ENCODE measurements around the gene ACTN1.

Gene ACTN1

DNA sequence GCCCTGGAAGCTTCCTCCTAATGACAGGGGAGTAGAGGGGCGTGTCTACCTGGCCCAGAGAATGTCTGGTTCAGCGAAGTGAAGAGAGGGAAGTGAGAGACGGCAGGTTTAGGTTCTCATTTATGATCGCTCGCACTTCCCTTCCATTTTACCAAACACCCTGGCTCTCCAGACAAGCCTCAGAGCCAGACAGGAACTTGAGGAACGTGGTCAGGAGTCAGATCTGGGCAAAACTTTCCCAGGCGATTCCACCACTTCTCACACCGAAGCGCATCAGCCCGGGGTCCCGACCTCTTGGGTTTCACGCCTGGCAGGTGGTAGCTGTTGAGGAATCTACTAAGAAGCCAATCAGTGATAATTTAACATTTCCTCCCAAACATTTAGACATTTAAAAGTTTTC lies 21.3 kb downstream of the ACTN1 start:
- no peaks in the 10 kb centered on the region for H3K9me3 ChIP-seq (ENCODE audit: control insufficient read depth in 1 of 2, low read length in 2 of 2)
- H3K4me3 ChIP-seq (ENCODE audit: low read depth in 1 of 2, low read length in 2 of 2), result peak overlapping the region in 1 of 2 donors; percentile 4
- H3K36me3 ChIP-seq (ENCODE audit: control insufficient read depth in 1 of 2, insufficient read depth in 2 of 2, low read length in 2 of 2), result peaks cover 0 to 5% of the 10 kb centered on the region in 2 donors
- H3K27me3 ChIP-seq (ENCODE audit: low read depth, low read length), result no peaks in the 10 kb centered on the region
- peaks cover 42 to 80% of the 10 kb centered on the region in 2 donors for H3K4me1 ChIP-seq (ENCODE audit: control insufficient read depth in 1 of 2, insufficient read depth in 2 of 2, low read length in 2 of 2)
- peak overlapping the region; percentile 34 for H3K27ac ChIP-seq (ENCODE audit: low read length)

DNA sequence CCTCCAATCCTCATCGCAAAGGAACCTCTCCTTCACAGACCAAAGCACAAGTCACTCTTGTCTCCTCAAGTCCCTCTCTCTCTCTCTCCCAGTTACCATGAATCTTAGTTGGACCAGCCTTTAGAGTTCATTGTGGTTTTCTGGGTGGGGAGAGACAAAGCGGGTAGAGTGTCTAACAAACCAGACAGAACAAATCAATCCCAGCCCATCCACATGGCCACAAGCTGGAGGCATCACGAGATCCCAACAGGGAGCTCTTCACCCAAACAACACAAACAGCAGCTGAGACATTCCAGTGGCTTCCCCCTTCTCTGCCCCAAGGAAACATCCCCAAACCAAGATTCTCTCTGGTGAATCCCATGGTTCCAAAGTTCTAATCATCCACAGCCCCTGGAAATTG lies 22.4 kb downstream of the ACTN1 start:
- H3K27me3 ChIP-seq (ENCODE audit: low read depth, low read length), result no peaks in the 10 kb centered on the region
- H3K27ac ChIP-seq (ENCODE audit: low read length), result peak overlapping the region; percentile 52
- peaks cover 44 to 79% of the 10 kb centered on the region in 2 donors for H3K4me1 ChIP-seq (ENCODE audit: control insufficient read depth in 1 of 2, insufficient read depth in 2 of 2, low read length in 2 of 2)
- H3K4me3 ChIP-seq (ENCODE audit: low read depth in 1 of 2, low read length in 2 of 2), result no peak overlapping the region
- no peaks in the 10 kb centered on the region for H3K9me3 ChIP-seq (ENCODE audit: control insufficient read depth in 1 of 2, low read length in 2 of 2)
- peaks cover 0 to 5% of the 10 kb centered on the region in 2 donors for H3K36me3 ChIP-seq (ENCODE audit: control insufficient read depth in 1 of 2, insufficient read depth in 2 of 2, low read length in 2 of 2)

DNA sequence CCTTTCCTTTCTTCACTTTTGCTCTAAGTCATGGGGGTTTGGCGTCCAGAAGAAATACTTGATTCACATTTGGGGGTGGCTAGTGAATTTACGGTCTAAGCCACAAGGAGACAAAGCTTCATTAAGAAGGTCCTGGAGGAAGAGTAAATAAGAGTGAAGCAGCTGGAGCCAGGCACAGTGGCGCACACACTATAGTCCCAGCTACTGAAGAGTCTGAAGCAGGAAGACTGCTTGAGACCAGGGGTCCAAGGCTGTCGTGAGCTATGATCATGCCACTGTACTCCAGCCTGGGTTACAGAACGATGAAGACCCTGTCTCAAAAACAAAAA lies 23.3 kb downstream of the ACTN1 start:
- Histone ChIP-seq H3K27me3 (ENCODE audit: low read depth, low read length) (no peaks in the 10 kb centered on the region), H3K4me1 (ENCODE audit: control insufficient read depth in 1 of 2, insufficient read depth in 2 of 2, low read length in 2 of 2) (peaks cover 52 to 78% of the 10 kb centered on the region in 2 donors), H3K4me3 (ENCODE audit: low read depth in 1 of 2, low read length in 2 of 2) (peak overlapping the region in 1 of 2 donors; percentile 41), H3K27ac (ENCODE audit: low read length) (peak overlapping the region; percentile 52), H3K9me3 (ENCODE audit: control insufficient read depth in 1 of 2, low read length in 2 of 2) (no peaks in the 10 kb centered on the region), H3K36me3 (ENCODE audit: control insufficient read depth in 1 of 2, insufficient read depth in 2 of 2, low read length in 2 of 2) (peaks cover 0 to 5% of the 10 kb centered on the region in 2 donors)

DNA sequence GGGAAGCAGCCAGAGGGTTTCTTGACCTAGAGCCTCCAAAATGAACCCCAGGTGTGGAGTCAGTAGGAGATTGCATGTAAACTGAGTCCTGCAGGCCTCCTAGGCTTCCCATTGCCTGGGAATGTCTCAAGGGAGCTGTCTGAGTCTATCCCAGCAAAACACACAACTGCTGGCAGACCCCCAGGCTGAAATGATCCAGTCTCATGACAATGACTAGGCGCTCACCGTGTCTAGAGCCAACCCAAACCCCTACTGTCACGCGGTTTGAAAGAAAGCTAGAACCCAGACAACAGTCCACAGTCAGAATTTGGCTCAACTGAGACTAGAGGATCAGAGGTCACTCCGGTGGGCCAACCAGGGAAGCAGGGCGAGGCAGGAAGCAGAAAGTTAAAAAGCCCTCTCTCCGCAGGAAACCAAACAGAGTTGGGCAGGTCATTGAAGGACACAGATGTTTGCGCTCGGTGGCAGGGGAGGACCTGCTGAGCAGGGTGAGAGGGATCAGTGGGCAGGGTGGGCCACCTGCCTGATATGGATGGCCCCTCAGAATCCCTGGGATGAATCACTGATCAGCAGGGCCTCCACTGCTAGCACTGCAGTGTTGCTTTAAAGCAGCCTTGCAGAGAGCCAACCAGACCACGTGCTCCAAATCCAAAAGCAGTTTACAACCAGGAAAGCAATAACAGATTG lies 23.8 kb downstream of the ACTN1 start:
- Histone ChIP-seq H3K36me3 (ENCODE audit: control insufficient read depth in 1 of 2, insufficient read depth in 2 of 2, low read length in 2 of 2) (peaks cover 0 to 5% of the 10 kb centered on the region in 2 donors), H3K9me3 (ENCODE audit: control insufficient read depth in 1 of 2, low read length in 2 of 2) (no peaks in the 10 kb centered on the region), H3K4me3 (ENCODE audit: low read depth in 1 of 2, low read length in 2 of 2) (peak overlapping the region in 1 of 2 donors; percentile 41), H3K4me1 (ENCODE audit: control insufficient read depth in 1 of 2, insufficient read depth in 2 of 2, low read length in 2 of 2) (peaks cover 53 to 81% of the 10 kb centered on the region in 2 donors), H3K27ac (ENCODE audit: low read length) (peak overlapping the region; percentile 52), H3K27me3 (ENCODE audit: low read depth, low read length) (no peaks in the 10 kb centered on the region)

DNA sequence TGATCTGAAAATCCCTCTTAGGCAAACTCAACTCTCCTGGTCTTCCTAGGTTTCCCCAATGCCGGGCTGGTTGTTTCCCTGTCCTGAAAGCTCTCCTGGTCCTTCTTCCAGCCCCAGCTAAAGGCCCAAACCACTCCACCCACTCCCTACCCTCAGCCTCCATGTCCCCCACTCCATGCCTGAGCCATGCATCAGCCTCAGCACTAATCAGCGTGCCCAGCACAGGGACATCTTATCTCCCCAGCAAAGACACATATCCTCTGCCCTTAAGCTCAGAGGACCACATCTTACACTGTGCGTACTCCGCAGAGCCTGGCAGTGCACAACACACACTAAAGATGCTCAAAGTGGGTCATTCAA lies 25.9 kb downstream of the ACTN1 start:
- Histone ChIP-seq H3K36me3 (ENCODE audit: control insufficient read depth in 1 of 2, insufficient read depth in 2 of 2, low read length in 2 of 2) (peaks cover 0 to 11% of the 10 kb centered on the region in 2 donors), H3K27ac (ENCODE audit: low read length) (peak overlapping the region; percentile 72), H3K4me3 (ENCODE audit: low read depth in 1 of 2, low read length in 2 of 2) (peak overlapping the region; percentile 2 to 53), H3K4me1 (ENCODE audit: control insufficient read depth in 1 of 2, insufficient read depth in 2 of 2, low read length in 2 of 2) (peaks cover 41 to 84% of the 10 kb centered on the region in 2 donors), H3K9me3 (ENCODE audit: control insufficient read depth in 1 of 2, low read length in 2 of 2) (no peaks in the 10 kb centered on the region), H3K27me3 (ENCODE audit: low read depth, low read length) (no peaks in the 10 kb centered on the region)

DNA sequence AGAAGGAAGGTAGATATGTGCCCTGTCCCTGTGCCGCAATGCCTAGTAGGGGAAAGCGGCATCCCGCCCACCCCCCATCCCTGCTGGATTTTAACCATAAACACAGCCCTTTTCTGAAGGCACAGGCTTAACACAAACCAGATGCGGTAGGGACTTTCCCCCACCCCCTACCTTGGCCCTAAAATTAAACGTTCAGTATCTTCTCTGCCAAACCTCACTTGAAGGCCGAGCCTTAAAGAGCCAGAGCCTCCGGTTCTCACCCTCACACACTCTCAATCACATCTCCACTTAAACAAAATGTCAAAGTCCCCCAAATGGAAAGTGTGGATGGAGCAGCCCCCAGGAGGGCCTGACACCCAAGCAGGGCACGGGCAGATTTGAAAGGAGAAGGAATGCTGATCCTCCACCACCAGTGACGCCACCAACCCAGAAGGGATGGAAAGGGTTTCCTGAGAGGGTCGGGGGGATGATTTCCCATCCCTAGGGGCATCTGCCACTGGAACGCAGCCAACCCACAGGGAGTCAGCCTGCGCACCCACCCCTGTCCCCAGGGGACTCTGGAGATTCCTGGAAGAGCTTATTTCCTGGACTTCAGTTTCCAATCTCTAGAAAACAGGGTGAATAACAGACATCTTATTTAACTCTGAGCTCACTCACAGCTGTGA lies 26.4 kb downstream of the ACTN1 start:
- peaks cover 38 to 84% of the 10 kb centered on the region in 2 donors for H3K4me1 ChIP-seq (ENCODE audit: control insufficient read depth in 1 of 2, insufficient read depth in 2 of 2, low read length in 2 of 2)
- H3K27ac ChIP-seq (ENCODE audit: low read length), result peak overlapping the region; percentile 72
- H3K9me3 ChIP-seq (ENCODE audit: control insufficient read depth in 1 of 2, low read length in 2 of 2), result no peaks in the 10 kb centered on the region
- H3K27me3 ChIP-seq (ENCODE audit: low read depth, low read length), result no peaks in the 10 kb centered on the region
- peak overlapping the region; percentile 2 to 53 for H3K4me3 ChIP-seq (ENCODE audit: low read depth in 1 of 2, low read length in 2 of 2)
- H3K36me3 ChIP-seq (ENCODE audit: control insufficient read depth in 1 of 2, insufficient read depth in 2 of 2, low read length in 2 of 2), result peaks cover 0 to 10% of the 10 kb centered on the region in 2 donors

DNA sequence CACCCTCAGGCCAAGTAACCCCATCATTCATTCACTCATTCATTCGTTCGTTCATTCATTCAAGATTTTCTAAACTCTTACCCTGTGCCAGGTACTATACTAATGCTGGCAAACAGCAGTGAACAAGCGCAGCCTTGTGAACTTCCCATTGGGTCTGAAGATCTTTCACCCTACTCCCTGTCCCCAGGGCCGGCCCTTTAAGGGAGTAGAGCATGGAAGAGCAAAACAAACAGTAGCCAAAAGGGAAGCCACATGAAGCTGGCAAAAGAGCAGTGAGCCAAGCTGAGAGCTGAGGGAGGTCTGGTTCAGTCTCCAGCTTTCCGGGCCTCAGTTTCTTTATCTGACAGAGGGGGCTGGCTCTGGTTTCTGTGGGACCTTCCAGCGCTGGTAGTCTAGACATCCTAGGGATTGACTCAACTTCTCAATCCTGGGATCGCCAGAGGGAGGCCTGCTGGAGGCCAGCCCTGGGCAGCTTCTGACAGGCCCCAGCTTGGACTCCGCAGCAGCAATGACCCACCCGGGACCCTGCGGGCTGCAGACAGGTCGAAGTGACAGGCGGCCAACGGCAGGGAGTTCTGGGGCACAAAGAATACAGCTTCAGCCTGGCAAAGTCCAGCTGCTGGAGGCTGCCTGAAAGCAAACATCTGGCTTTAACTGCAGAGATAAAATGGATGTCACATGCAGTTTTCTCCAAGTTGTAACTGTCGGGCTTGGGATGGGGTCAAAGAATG lies 27.1 kb downstream of the ACTN1 start:
- Histone ChIP-seq H3K9me3 (ENCODE audit: control insufficient read depth in 1 of 2, low read length in 2 of 2) (no peaks in the 10 kb centered on the region), H3K27ac (ENCODE audit: low read length) (peak overlapping the region; percentile 72), H3K27me3 (ENCODE audit: low read depth, low read length) (no peaks in the 10 kb centered on the region), H3K36me3 (ENCODE audit: control insufficient read depth in 1 of 2, insufficient read depth in 2 of 2, low read length in 2 of 2) (peaks cover 0 to 6% of the 10 kb centered on the region in 2 donors), H3K4me1 (ENCODE audit: control insufficient read depth in 1 of 2, insufficient read depth in 2 of 2, low read length in 2 of 2) (peaks cover 38 to 84% of the 10 kb centered on the region in 2 donors), H3K4me3 (ENCODE audit: low read depth in 1 of 2, low read length in 2 of 2) (peak overlapping the region; percentile 2 to 53)

DNA sequence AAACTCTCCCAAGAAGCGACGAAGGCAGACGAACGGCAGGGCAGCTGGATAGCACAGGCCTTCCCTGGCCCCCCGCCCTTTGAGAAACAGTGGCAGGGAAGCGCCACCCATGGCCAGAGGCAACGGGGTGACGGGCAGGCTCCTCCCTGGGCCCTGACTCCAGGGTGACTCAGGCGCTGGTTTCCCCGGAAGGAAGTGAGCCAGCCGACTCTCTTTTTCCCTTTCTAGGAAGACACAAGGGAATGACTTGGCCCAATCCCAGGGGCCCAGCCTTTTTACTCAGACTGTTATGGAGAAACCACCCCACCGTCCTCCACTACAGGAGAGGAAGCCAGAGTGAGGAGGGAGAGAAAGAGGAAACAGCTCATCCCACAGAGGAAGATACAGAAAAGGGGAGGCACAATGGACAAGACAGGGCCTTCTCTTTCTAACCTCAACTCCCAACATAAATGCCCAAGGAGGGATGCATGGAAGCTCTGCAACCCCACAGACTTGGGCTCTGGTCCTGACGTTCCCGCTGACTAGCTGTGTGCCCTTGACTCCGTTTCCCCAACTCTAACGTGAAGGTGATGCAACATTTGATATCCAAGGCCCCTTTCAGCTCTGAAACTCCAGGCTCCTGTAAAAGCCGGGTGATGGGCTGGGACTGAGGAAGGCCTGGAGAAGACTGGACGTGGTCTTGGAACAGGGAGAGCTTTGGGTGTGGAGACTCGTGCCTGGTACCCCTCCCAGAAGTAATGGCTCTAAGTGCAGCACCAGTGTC lies 27.9 kb downstream of the ACTN1 start:
- Histone ChIP-seq H3K9me3 (ENCODE audit: control insufficient read depth in 1 of 2, low read length in 2 of 2) (no peaks in the 10 kb centered on the region), H3K4me1 (ENCODE audit: control insufficient read depth in 1 of 2, insufficient read depth in 2 of 2, low read length in 2 of 2) (peaks cover 39 to 84% of the 10 kb centered on the region in 2 donors), H3K36me3 (ENCODE audit: control insufficient read depth in 1 of 2, insufficient read depth in 2 of 2, low read length in 2 of 2) (peaks cover 0 to 6% of the 10 kb centered on the region in 2 donors), H3K27ac (ENCODE audit: low read length) (peak overlapping the region; percentile 72), H3K27me3 (ENCODE audit: low read depth, low read length) (no peaks in the 10 kb centered on the region), H3K4me3 (ENCODE audit: low read depth in 1 of 2, low read length in 2 of 2) (peak overlapping the region in 1 of 2 donors; percentile 53)

DNA sequence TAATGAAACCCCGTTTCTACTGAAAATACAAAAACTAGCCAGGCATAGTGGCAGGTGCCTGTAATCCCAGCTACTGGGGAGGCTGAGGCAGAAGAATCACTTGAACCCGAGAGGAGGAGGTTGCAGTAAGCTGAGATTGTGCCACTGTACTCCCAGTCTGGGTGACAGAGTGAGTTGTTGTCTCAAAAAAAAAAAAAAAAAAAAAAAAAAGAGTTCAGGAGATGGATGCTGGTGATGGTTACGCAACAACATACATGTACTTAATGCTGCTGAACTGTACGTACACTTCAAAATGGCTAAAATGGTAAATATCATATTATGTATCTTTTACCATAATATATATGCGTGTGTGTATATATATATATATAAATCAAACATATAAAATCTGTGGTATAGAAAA lies 29.0 kb downstream of the ACTN1 start:
- Histone ChIP-seq H3K4me3 (ENCODE audit: low read depth in 1 of 2, low read length in 2 of 2) (no peak overlapping the region), H3K27me3 (ENCODE audit: low read depth, low read length) (no peaks in the 10 kb centered on the region), H3K36me3 (ENCODE audit: control insufficient read depth in 1 of 2, insufficient read depth in 2 of 2, low read length in 2 of 2) (peaks cover 0 to 6% of the 10 kb centered on the region in 2 donors), H3K9me3 (ENCODE audit: control insufficient read depth in 1 of 2, low read length in 2 of 2) (no peaks in the 10 kb centered on the region), H3K27ac (ENCODE audit: low read length) (no peak overlapping the region), H3K4me1 (ENCODE audit: control insufficient read depth in 1 of 2, insufficient read depth in 2 of 2, low read length in 2 of 2) (peaks cover 38 to 84% of the 10 kb centered on the region in 2 donors)

DNA sequence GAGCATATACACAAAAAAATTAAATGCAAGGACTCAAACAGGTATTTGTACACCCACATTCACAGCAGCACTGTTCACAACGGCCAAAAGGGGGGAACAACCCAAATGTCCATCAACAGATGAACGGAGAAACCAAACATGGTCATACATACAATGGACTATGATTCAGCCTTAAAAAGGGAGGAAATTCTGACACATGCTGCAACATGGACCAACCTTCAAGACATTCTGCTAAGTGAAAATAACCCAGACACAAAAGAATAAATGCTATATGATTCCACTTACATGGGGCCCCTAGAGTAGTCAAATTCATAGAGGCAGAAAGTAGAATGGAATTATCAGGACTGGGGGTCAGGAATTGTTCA lies 29.5 kb downstream of the ACTN1 start:
- Histone ChIP-seq H3K4me3 (ENCODE audit: low read depth in 1 of 2, low read length in 2 of 2) (peak overlapping the region in 1 of 2 donors; percentile 32), H3K4me1 (ENCODE audit: control insufficient read depth in 1 of 2, insufficient read depth in 2 of 2, low read length in 2 of 2) (peaks cover 33 to 84% of the 10 kb centered on the region in 2 donors), H3K36me3 (ENCODE audit: control insufficient read depth in 1 of 2, insufficient read depth in 2 of 2, low read length in 2 of 2) (peaks cover 0 to 6% of the 10 kb centered on the region in 2 donors), H3K27ac (ENCODE audit: low read length) (peak overlapping the region; percentile 74), H3K9me3 (ENCODE audit: control insufficient read depth in 1 of 2, low read length in 2 of 2) (no peaks in the 10 kb centered on the region), H3K27me3 (ENCODE audit: low read depth, low read length) (no peaks in the 10 kb centered on the region)
